Panc1 (cell line): ENCODE measurements around the gene CRADD. TPM values are rescaled to one million over a fixed set of nuclear protein-coding genes. Genes with fewer than 3 reads are reported as not detected.

ENCODE experiments used
- ATAC-seq: fragments of 200-7000 bp; cut with Tn5 transposase; 2 replicates; pipeline ENCODE4 v1.9.1; 2020; ENCODE audit warnings: mild to moderate bottlenecking, moderate library complexity
- BruUV-seq: library from RNA; stranded (reverse); fragments of 400-500 nt; replicated peaks from 2 replicates; lab custom pipeline; 2021; lab: Mats Ljungman, UMichigan
- CTCF ChIA-PET: fragments of 300-600 bp; sonication (Branson Sonifier 250); formaldehyde crosslinking; loops from one replicate; lab custom pipeline; 2022; ENCODE audit warnings: antibody characterized with exemption; lab: Charles Lee
- POLR2A ChIA-PET: fragments of 300-600 bp; sonication (Branson Sonifier 250); formaldehyde crosslinking; loops from one replicate; lab custom pipeline; 2022; ENCODE audit warnings: antibody characterized with exemption; lab: Charles Lee
- DNase-seq: peaks from one replicate; pipeline ENCODE4 v3.0.0-alpha.2; 2010; ENCODE audit warnings: low read depth, low spot score
- H3K27ac ChIP-seq: 2 replicates; pipeline ENCODE4 v1.5.1; 2011; ENCODE audit warnings: mild to moderate bottlenecking, low read length, inconsistent platforms
- H3K27me3 ChIP-seq: fragments of 200-500 bp; sonication (Bioruptor generic); 2 replicates; pipeline ENCODE4 v1.6.0; 2014; ENCODE audit warnings: low read length, inconsistent platforms; ENCODE audit not compliant: control insufficient read depth, insufficient read depth
- H3K36me3 ChIP-seq: fragments of 200-500 bp; sonication (Bioruptor generic); 2 replicates; pipeline ENCODE4 v1.5.1; 2014; ENCODE audit warnings: inconsistent platforms, mild to moderate bottlenecking, low read length, moderate library complexity; ENCODE audit not compliant: control insufficient read depth, insufficient read depth
- H3K4me1 ChIP-seq: 2 replicates; pipeline ENCODE4 v1.5.1; 2011; ENCODE audit warnings: inconsistent platforms, mild to moderate bottlenecking, low read length, moderate library complexity; ENCODE audit not compliant: control insufficient read depth, insufficient read depth
- H3K4me3 ChIP-seq, 2 experiments: 2 replicates each; pipeline ENCODE4 v1.5.1; 2011 to 2012; ENCODE audit warnings: low read depth in 2 of 2, low read length in 2 of 2, mild to moderate bottlenecking in 2 of 2, inconsistent platforms in 1 of 2, moderate library complexity in 1 of 2
- H3K9me3 ChIP-seq: fragments of 200-500 bp; sonication (Bioruptor generic); 2 replicates; pipeline ENCODE4 v1.5.1; 2014; ENCODE audit warnings: low read depth, mild to moderate bottlenecking, inconsistent platforms, low read length, moderate library complexity; ENCODE audit not compliant: control insufficient read depth, insufficient read depth
- CTCF ChIP-seq: fragments of 450-650 bp; IDR thresholded peaks from 2 replicates; pipeline ENCODE4 v1.5.1; 2017; ENCODE audit warnings: mild to moderate bottlenecking
- POLR2AphosphoS5 ChIP-seq: IDR thresholded peaks from 2 replicates; pipeline ENCODE4 v1.6.1; 2012; ENCODE audit warnings: mild to moderate bottlenecking, low read depth, low read length, moderate library complexity
- REST ChIP-seq, 2 experiments: IDR thresholded peaks; 2 replicates each; pipeline ENCODE4 v1.6.1; 2011 to 2012; ENCODE audit warnings: low read depth in 2 of 2, control low read depth in 1 of 2, low read length in 1 of 2, mild to moderate bottlenecking in 1 of 2, moderate library complexity in 1 of 2; ENCODE audit not compliant: insufficient read depth in 1 of 2
- SIN3A ChIP-seq: IDR thresholded peaks from 2 replicates; pipeline ENCODE4 v1.6.1; 2012; ENCODE audit warnings: low read depth, mild to moderate bottlenecking, low read length, moderate library complexity, borderline replicate concordance; ENCODE audit not compliant: insufficient read depth
- TCF7L2 ChIP-seq: IDR thresholded peaks from 2 replicates; pipeline ENCODE4 v1.6.1; 2011; ENCODE audit warnings: mild to moderate bottlenecking, low read depth, low read length, inconsistent platforms
- in situ Hi-C: cut with HindIII; loops from 2 replicates; pipeline ENCODE4 v1.10.0; 2016; ENCODE audit warnings: low sequenced_read_pairs, low pct_unique_long_range_greater_than_20kb
- intact Hi-C: fragments of 100-400 bp; cut with micrococcal nuclease; formaldehyde crosslinking; loops from one replicate; pipeline ENCODE4 v1.10.0; 2022; ENCODE audit not compliant: unreplicated experiment
- total RNA-seq: library from RNA; stranded (reverse); gene quantifications from one replicate; pipeline ENCODE4 v1.2.1, GENCODE V29; 2021; ENCODE audit not compliant: unreplicated experiment

Gene CRADD
- total RNA-seq, 1 experiment from 2014 or later, result 7.0 TPM

GRCh38 chr12:93782853-93783252 is 105.7 kb downstream of the CRADD start:
- Histone ChIP-seq H3K27ac (peak overlapping the region; percentile 65), H3K36me3 (no peaks in the 10 kb centered on the region), H3K9me3 (peaks cover 6% of the 10 kb centered on the region; the same call in 1 of the 2 replicates), H3K27me3 (no peaks in the 10 kb centered on the region), H3K4me3 (no peak overlapping the region), H3K4me1 (peaks cover 27% of the 10 kb centered on the region)
- ChIA-PET POLR2A (interaction anchor here (0.6 to 0.9 kb wide), 2 partner anchors 8 to 16 kb away, joined by 3 read pairs; no protein-coding TSS in a partner anchor), CTCF (no interaction called here)
- ATAC-seq (no peak), DNase-seq (no peak)
- TF ChIP-seq POLR2AphosphoS5, result no peak
- no peak for TF ChIP-seq SIN3A
- no peak for TF ChIP-seq CTCF
- TF ChIP-seq REST (IDR thresholded peaks at IDR 0.05; ENCODE audit: insufficient read depth in 1 of 2, low read depth in 2 of 2, low read length in 1 of 2), result no peak
- TF ChIP-seq TCF7L2, result no peak
- no TSS peak for BruUV-seq
- intact Hi-C loops, result no loop called here
- in situ Hi-C loops, result no loop called here

GRCh38 chr12:93783832-93784231 is 106.7 kb downstream of the CRADD start:
- intact Hi-C loops (no loop called here), in situ Hi-C loops (no loop called here)
- no TSS peak for BruUV-seq
- CTCF ChIA-PET, result no interaction called here
- Histone ChIP-seq H3K4me1 (peaks cover 27% of the 10 kb centered on the region), H3K9me3 (peaks cover 8% of the 10 kb centered on the region; the same call in 1 of the 2 replicates), H3K4me3 (no peak overlapping the region), H3K27me3 (no peaks in the 10 kb centered on the region), H3K36me3 (no peaks in the 10 kb centered on the region), H3K27ac (peak overlapping the region; percentile 93)
- TF ChIP-seq REST (IDR thresholded peaks at IDR 0.05; ENCODE audit: insufficient read depth in 1 of 2, low read depth in 2 of 2, low read length in 1 of 2) (no peak), CTCF (no peak), SIN3A (no peak), TCF7L2 (no peak), POLR2AphosphoS5 (no peak)
- DNase-seq (no peak), ATAC-seq (no peak)
- POLR2A ChIA-PET, result interaction anchor here (0.6 to 0.9 kb wide), 2 partner anchors 9 to 17 kb away, joined by 3 read pairs; no protein-coding TSS in a partner anchor
